ENCODE results near the gene JAZF1.

DNA sequence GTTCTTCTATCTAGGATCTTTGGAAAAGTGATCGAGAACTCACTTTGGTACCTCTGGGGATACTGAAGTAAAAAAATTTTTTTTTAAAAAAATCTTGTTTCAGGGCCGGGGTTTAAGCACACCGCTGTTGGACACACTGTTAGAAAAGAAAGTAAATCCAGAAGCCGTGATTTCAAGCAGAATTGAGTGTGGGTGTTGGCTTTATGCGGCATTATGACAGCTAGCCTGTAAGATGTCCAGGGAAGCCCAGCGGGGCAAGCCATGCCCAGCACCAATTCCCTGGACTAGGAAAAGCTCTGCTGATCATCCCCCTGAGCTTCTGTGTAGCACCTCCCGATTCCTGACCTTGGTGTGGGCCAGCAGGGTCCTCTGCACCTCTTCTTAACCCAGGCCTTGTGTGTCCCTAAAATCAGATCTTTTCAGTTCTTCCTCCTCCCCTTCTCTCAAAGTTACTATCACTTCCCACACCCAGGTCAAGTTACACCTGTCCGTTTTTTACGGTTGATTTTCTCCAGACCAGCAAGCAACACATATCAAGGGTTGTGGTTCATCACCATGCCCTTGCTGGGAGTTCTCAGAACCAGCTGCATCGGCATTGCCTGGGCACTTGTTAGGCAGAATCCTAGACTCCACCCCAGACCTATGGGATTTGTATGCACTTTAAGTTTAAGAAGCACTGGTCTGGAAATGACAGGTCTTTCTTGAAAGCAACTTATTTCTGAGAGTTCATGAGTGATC lies 235.4 kb downstream of the JAZF1 start:
- no peak for TF ChIP-seq EZH2phosphoT487 (IDR thresholded peaks at IDR 0.05; ENCODE audit: insufficient read depth, low read depth)
- no peak for TF ChIP-seq EZH2 (IDR thresholded peaks at IDR 0.05; ENCODE audit: insufficient read depth, poor library complexity, severe bottlenecking)

Measured in GM23248 (cell line).